Erythroblast (primary cell): ENCODE results near the gene RPS24.

Source experiments
- DNase-seq, 2 experiments: peaks; one replicate each; lab custom pipeline; 2025; lab: John Stamatoyannopoulos, UW
- GATA1 ChIP-seq: IDR thresholded peaks from 2 replicates; pipeline ENCODE4 v1.6.1; 2011; ENCODE audit warnings: low read depth, mild to moderate bottlenecking, control low read depth, low read length, moderate library complexity
- POLR2A ChIP-seq: IDR thresholded peaks from 2 replicates; pipeline ENCODE4 v1.6.1; 2011; ENCODE audit warnings: mild to moderate bottlenecking, low read length

Gene RPS24

GRCh38 chr10:78010278-78010677 is 23.4 kb upstream of the RPS24 start:
- TF ChIP-seq GATA1 (no peak), POLR2A (no peak)
- no peak for DNase-seq

- TF ChIP-seq GATA1 = no peak
- no peak for TF ChIP-seq POLR2A
- DNase-seq = no peak
Measured at GRCh38 chr10:78011065-78011464, 22.6 kb upstream of the RPS24 start.

- DNase-seq = no peak
- no peak for TF ChIP-seq POLR2A
- TF ChIP-seq GATA1 = no peak
Measured at GRCh38 chr10:78013564-78013963, 20.1 kb upstream of the RPS24 start.

- TF ChIP-seq GATA1 = no peak
- TF ChIP-seq POLR2A = no peak
- DNase-seq = no peak
Measured at GRCh38 chr10:78015546-78015945, 18.1 kb upstream of the RPS24 start.

- DNase-seq = no peak
- TF ChIP-seq GATA1 (no peak), POLR2A (no peak)
Measured at GRCh38 chr10:78017856-78018255, 15.8 kb upstream of the RPS24 start.

- TF ChIP-seq POLR2A = no peak
- TF ChIP-seq GATA1 = no peak
- no peak for DNase-seq
Measured at GRCh38 chr10:78019264-78019663, 14.4 kb upstream of the RPS24 start.

GRCh38 chr10:78021201-78021600 is 12.5 kb upstream of the RPS24 start:
- TF ChIP-seq GATA1 = no peak
- no peak for DNase-seq

GRCh38 chr10:78023741-78024140 is 9.9 kb upstream of the RPS24 start:
- DNase-seq = no peak
- TF ChIP-seq GATA1 (no peak), POLR2A (no peak)

- no peak for DNase-seq
- TF ChIP-seq POLR2A (no peak), GATA1 (no peak)
Measured at GRCh38 chr10:78025685-78026364, 7.8 kb upstream of the RPS24 start.

GRCh38 chr10:78028438-78029268 is 5.0 kb upstream of the RPS24 start:
- DNase-seq = peak in 1 of 2 experiments; percentile 76
- TF ChIP-seq POLR2A (no peak), GATA1 (no peak)

- DNase-seq = peak; percentile 98
- TF ChIP-seq GATA1 (no peak), POLR2A (peak; percentile 59)
Measured at GRCh38 chr10:78029269-78030226, 4.1 kb upstream of the RPS24 start, which contains the start of gene POLR3A. Gene POLR3A, minus strand, starts transcription at chr10:78029515. Its CDS starts 108 bp downstream, at chr10:78029407.

GRCh38 chr10:78033387-78033636 is 351 bp upstream of the RPS24 start:
- no peak for DNase-seq
- TF ChIP-seq POLR2A (no peak), GATA1 (no peak)

GRCh38 chr10:78035025-78035424 is 1.4 kb downstream of the RPS24 start:
- no peak for DNase-seq
- no peak for TF ChIP-seq GATA1
- no peak for TF ChIP-seq POLR2A
